Smooth muscle cell (in vitro differentiated cells): ENCODE results near the gene SHISA2. TPM values are rescaled to one million over a fixed set of nuclear protein-coding genes. Genes with fewer than 3 reads are reported as not detected.

Experiments
- DNase-seq: peaks from one replicate; lab custom pipeline; 2025; ENCODE audit not compliant: unreplicated experiment; lab: John Stamatoyannopoulos, UW
- H2AFZ ChIP-seq: fragments of 200-600 bp; sonication (generic); 2 replicates; pipeline ENCODE4 v1.6.0; 2016; ENCODE audit warnings: antibody characterized with exemption, low read depth, mild to moderate bottlenecking
- H3F3A ChIP-seq: fragments of 200-600 bp; sonication (generic); 2 replicates; pipeline ENCODE4 v1.6.0; 2017; ENCODE audit warnings: antibody characterized with exemption, low read depth
- H3K27ac ChIP-seq: fragments of 200-600 bp; sonication (generic); 2 replicates; pipeline ENCODE4 v1.5.1; 2016; ENCODE audit warnings: low read depth, mild to moderate bottlenecking
- H3K27me3 ChIP-seq: fragments of 200-600 bp; sonication (generic); 2 replicates; pipeline ENCODE4 v1.6.1; 2016; ENCODE audit warnings: low read depth, mild to moderate bottlenecking
- H3K36me3 ChIP-seq: fragments of 200-600 bp; sonication (generic); 2 replicates; pipeline ENCODE4 v1.5.1; 2016; ENCODE audit warnings: low read depth
- H3K4me1 ChIP-seq: fragments of 200-600 bp; sonication (generic); 2 replicates; pipeline ENCODE4 v1.5.1; 2016; ENCODE audit warnings: low read depth
- H3K4me2 ChIP-seq: fragments of 200-600 bp; sonication (generic); 2 replicates; pipeline ENCODE4 v1.6.0; 2016; ENCODE audit warnings: mild to moderate bottlenecking
- H3K4me3 ChIP-seq: fragments of 200-600 bp; sonication (generic); 2 replicates; pipeline ENCODE4 v1.5.1; 2016; ENCODE audit warnings: mild to moderate bottlenecking
- H3K79me2 ChIP-seq: fragments of 200-600 bp; sonication (generic); 2 replicates; pipeline ENCODE4 v1.6.0; 2016; ENCODE audit warnings: low read depth, mild to moderate bottlenecking
- H3K9ac ChIP-seq: fragments of 200-600 bp; sonication (generic); 2 replicates; pipeline ENCODE4 v1.6.0; 2016; ENCODE audit warnings: low read depth
- H3K9me3 ChIP-seq: fragments of 200-600 bp; sonication (generic); replicated peaks from 2 replicates; pipeline ENCODE4 v1.5.1; 2016; ENCODE audit warnings: low read depth
- H4K20me1 ChIP-seq: fragments of 200-600 bp; sonication (generic); 2 replicates; pipeline ENCODE4 v1.6.0; 2016; ENCODE audit warnings: low read depth
- WGBS: methylation state at CpG from one replicate; pipeline ENCODE4 v1.1.7; 2016; ENCODE audit warnings: low lambda C conversion rate; 5-methylcytosine and 5-hydroxymethylcytosine counted together
- polyA plus RNA-seq: library from polyadenylated mRNA; unstranded; fragments of >200 nt; fragmentation: Nextera tagmentation; extraction: Ambion mirVana; gene quantifications from 2 replicates; pipeline ENCODE4 v1.2.1, GENCODE V29; 2016
- total RNA-seq: library from RNA; depleted of rRNA; stranded (reverse); fragments of >200 nt; gene quantifications from 2 replicates; pipeline ENCODE4 v1.2.3, GENCODE V29; 2014
- TF ChIP-seq, protein P1 (sequence below): fragments of 200-600 bp; sonication (generic); IDR thresholded peaks from 2 replicates; pipeline ENCODE4 v1.5.1; 2017; ENCODE audit warnings: borderline replicate concordance, mild to moderate bottlenecking, antibody characterized with exemption; ENCODE audit not compliant: insufficient read depth, poor library complexity, severe bottlenecking

Gene SHISA2
- total and polyA plus RNA-seq, 2 experiments from 2014 or later: 0.14 to 0.81 TPM

DNA sequence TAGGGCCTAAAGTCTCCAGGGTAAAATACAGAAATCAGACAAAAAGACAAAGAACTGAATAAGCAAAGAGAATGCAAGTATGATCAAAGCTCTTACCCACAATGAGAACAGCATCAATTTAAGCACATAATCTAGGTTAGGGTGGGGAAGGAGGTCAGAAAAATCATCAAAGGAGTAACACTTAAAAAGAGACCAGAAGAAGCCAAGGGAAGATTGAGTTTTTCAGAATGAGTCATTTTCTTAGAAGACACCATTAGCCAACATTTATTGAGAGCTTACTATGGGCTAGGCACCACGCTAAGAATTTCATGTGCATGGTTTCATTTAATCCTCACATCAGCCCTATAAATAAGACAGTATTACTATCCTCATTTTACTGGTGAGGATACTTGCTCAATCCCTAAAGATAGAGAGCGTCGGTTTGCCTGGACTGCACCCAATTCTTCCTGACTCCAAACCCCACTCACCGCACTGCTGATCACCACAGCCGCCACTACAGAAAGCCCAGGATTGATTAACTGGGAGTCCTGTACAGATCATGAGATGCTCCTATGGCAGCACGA, 1.7 kb upstream of the SHISA2 start:
- peaks cover 74% of the 10 kb centered on the region for H3K27me3 ChIP-seq

DNA sequence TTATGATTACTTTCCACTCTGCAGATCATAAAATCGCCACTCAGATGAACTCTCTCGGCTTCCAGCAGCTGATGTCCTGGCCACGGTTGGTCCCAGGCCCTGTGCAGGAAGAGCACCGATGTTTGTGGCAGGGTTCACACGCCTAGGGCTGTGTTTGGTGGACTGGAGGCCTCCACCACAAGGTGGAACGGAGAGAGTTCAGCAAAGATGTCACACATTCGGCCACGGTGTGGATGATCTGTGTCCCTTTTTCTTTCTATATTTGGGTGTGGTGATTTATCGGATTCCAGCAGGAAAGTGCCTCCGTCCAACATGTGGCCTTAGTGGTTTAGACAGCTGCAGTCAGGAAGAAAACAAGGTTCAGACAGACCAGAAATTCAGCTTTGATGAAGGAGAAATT, 521 bp upstream of the SHISA2 start:
- Histone ChIP-seq H4K20me1 (no peaks in the 10 kb centered on the region), H3F3A (peaks cover 3% of the 10 kb centered on the region), H3K27me3 (peaks cover 85% of the 10 kb centered on the region), H3K27ac (no peak overlapping the region), H3K4me3 (peak overlapping the region; percentile 54), H3K36me3 (no peaks in the 10 kb centered on the region), H3K9ac (no peak overlapping the region), H2AFZ (no peak overlapping the region), H3K4me2 (peak overlapping the region; percentile 90), H3K4me1 (no peaks in the 10 kb centered on the region), H3K79me2 (no peaks in the 10 kb centered on the region), H3K9me3 (no peaks in the 10 kb centered on the region)
- DNase-seq: no peak
- TF ChIP-seq, protein P1, sequence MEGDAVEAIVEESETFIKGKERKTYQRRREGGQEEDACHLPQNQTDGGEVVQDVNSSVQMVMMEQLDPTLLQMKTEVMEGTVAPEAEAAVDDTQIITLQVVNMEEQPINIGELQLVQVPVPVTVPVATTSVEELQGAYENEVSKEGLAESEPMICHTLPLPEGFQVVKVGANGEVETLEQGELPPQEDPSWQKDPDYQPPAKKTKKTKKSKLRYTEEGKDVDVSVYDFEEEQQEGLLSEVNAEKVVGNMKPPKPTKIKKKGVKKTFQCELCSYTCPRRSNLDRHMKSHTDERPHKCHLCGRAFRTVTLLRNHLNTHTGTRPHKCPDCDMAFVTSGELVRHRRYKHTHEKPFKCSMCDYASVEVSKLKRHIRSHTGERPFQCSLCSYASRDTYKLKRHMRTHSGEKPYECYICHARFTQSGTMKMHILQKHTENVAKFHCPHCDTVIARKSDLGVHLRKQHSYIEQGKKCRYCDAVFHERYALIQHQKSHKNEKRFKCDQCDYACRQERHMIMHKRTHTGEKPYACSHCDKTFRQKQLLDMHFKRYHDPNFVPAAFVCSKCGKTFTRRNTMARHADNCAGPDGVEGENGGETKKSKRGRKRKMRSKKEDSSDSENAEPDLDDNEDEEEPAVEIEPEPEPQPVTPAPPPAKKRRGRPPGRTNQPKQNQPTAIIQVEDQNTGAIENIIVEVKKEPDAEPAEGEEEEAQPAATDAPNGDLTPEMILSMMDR: no peak
- WGBS: 70% methylated on average over 10 of the region's 10 CpGs

More for the DNA sequence above, 1.7 kb upstream of the SHISA2 start:
- Histone ChIP-seq H3K9me3 (no peaks in the 10 kb centered on the region), H3K4me3 (no peak overlapping the region), H3K79me2 (no peaks in the 10 kb centered on the region), H2AFZ (no peak overlapping the region), H3K36me3 (no peaks in the 10 kb centered on the region), H3F3A (peaks cover 3% of the 10 kb centered on the region), H3K27ac (no peak overlapping the region), H3K9ac (no peak overlapping the region), H3K4me2 (no peak overlapping the region), H4K20me1 (no peaks in the 10 kb centered on the region), H3K4me1 (no peaks in the 10 kb centered on the region)
- TF ChIP-seq, protein P1: no peak
- WGBS: 79% methylated on average over 6 of the region's 6 CpGs
- no peak for DNase-seq

DNA sequence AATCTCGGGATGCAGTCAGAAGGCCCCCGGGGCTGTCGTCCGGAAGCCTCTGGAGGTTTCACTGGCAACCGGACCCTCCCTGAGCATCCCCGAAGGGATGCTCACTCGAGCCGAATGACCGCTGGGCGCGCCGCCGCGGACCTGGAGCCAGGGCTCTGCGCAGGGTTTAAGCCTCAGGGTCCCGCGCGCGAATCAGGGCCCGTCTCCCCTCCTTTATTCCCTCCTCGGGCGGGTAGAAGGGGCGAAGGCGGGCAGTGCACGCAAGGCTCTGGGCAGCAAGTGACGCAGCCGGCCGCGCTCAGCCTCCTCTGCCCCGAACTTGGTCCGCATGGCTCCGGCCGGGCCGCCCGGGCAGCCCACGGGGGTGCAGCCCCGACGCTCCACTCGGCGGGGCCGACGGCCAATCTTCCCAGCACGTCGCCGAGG, 572 bp downstream of the SHISA2 start:
- Histone ChIP-seq H4K20me1 (no peaks in the 10 kb centered on the region), H3K4me3 (peak overlapping the region; percentile 54), H3K36me3 (no peaks in the 10 kb centered on the region), H3K4me1 (no peaks in the 10 kb centered on the region), H3K4me2 (peak overlapping the region; percentile 90), H3K27ac (no peak overlapping the region), H3K9ac (no peak overlapping the region), H3K27me3 (peaks cover 84% of the 10 kb centered on the region), H3K79me2 (no peaks in the 10 kb centered on the region), H2AFZ (peak overlapping the region; percentile 70), H3F3A (peaks cover 3% of the 10 kb centered on the region), H3K9me3 (no peaks in the 10 kb centered on the region)
- no peak for DNase-seq
- WGBS: 4% methylated on average over 43 of the region's 45 CpGs
- TF ChIP-seq, protein P1: no peak
